Measurements from ENCODE around the gene HIF1AN.
"Not testable (repeated sequence)": the region's sequence is repeated elsewhere in the genome, so short reads cannot be mapped to it uniquely, and the experiment has no call there.

HIF1AN gene

DNA sequence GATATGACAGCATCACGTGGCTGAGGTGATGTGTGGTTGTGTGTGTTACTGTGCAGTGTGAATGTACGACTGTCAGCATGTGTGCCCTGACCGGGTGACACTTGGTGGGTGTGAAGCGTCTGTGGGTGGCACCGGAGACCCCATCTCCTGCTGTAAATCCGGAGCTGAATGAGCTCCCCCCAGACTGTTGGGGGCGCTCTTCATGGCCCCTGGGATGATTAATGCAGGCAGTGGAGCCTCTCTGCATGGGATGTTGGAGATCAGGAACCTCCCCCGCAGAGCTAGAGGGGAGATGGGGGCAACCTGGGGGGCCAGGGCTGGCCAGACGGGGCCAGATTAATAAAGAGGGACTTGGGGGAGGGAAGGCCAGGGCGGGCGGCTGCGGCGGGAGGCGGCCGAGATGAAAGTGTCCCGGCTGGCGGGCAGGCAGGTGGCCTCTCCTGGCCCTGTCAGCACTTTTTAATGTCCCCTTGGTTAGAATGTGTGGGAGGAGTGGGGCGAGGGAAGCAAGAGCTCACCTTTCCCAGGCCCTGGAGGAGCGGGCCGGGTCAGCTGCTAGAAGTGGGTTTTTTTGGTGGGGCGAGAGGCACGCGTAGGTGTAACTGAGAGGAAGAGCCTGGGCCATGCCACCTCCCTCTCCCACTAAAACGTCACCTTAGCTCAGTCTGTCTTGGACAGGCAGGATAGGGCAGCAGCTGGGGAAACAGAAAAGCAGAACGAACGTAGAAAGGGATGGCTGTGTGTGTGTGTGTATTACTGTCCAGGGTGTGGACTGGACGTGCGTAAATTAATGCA lies 34.1 kb downstream of the HIF1AN start:
- DNase-seq (ENCODE audit: low read depth) = no peak
- TF ChIP-seq, protein P1, sequence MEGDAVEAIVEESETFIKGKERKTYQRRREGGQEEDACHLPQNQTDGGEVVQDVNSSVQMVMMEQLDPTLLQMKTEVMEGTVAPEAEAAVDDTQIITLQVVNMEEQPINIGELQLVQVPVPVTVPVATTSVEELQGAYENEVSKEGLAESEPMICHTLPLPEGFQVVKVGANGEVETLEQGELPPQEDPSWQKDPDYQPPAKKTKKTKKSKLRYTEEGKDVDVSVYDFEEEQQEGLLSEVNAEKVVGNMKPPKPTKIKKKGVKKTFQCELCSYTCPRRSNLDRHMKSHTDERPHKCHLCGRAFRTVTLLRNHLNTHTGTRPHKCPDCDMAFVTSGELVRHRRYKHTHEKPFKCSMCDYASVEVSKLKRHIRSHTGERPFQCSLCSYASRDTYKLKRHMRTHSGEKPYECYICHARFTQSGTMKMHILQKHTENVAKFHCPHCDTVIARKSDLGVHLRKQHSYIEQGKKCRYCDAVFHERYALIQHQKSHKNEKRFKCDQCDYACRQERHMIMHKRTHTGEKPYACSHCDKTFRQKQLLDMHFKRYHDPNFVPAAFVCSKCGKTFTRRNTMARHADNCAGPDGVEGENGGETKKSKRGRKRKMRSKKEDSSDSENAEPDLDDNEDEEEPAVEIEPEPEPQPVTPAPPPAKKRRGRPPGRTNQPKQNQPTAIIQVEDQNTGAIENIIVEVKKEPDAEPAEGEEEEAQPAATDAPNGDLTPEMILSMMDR (conservative IDR thresholded peaks at IDR 0.05; ENCODE audit: low read depth, low read length) = peak; percentile 4
- no peak overlapping the region for H3K4me3 ChIP-seq (ENCODE audit: low read depth, low read length)

DNA sequence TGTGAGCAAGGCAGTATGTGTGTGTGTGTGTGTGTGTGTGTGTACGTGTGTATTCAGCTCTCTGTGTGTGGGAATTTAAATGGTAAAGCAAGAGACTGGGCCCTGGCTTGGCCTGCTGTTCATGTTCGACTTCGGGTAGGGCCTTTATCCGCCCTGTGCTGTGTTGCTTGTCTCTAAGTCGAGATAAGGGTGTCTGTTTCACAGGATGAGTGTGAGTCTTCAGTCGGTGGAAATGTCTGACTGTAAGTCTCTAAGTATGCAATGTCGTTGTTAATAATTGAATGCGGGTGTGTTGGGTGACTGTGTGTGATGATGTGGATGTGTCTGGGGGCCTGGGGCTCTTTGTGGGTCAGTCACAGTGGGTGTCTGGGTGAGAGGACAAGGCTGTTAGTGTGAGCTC lies 34.8 kb downstream of the HIF1AN start:
- DNase-seq (ENCODE audit: low read depth) = no peak
- no peak overlapping the region for H3K4me3 ChIP-seq (ENCODE audit: low read depth, low read length)
- TF ChIP-seq, protein P1 (conservative IDR thresholded peaks at IDR 0.05; ENCODE audit: low read depth, low read length) = no peak

DNA sequence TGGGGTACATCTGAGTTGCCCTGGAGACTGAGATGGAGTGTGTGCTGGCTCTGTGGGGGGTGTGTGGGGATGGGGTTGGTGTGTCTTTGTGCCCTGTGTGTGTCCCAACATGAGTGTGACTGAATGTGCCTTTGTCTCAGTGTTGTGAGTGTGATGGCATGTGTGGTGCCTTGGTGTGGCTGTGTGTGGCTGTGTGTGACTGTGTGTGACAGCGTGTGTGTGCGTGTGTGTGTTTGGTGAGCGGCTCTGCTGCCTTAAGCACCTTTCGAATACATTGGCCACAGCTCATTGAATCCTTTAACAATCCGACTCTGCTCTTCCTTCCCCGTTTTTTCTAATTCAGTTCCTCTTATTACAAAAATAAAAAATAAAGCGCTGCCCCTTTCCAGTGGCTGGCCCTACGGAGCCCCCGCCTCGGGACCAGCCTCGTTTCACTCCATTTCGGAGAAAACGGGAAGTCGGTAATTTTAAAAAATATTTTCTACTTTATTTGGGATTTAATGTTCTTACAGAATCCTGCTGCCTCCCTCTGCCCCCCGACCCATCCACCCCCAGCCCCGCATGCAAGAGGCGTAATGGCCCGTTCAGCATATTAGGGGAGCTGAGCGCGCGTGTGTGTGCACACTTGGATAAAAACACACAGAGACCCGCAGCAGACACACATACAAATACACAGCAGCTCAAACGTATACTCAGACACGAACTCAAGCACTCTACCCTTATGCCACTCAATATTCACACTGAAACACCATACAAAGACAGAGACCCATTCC lies 35.5 kb downstream of the HIF1AN start:
- H3K4me3 ChIP-seq (ENCODE audit: low read depth, low read length) = no peak overlapping the region
- no peak for DNase-seq (ENCODE audit: low read depth)
- TF ChIP-seq, protein P1 (conservative IDR thresholded peaks at IDR 0.05; ENCODE audit: low read depth, low read length) = no peak

DNA sequence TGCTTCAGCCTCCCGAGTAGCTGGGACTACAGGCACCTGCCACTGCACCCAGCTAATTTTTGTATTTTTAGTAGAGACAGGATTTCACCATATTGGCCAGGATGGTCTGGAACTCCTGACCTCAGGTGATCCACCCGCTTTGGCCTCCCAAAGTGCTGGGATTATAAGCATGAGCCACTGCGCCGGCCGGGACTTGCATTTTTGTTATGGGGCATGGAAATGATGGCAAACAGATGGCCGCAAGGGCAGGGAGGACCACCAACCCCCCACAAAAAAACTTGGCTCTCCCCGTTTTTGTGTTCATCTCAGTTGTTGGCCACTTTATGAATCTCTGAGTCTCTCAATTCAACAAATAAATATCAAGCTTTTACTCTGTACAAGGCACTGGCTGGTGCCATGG lies 39.4 kb downstream of the HIF1AN start:
- H3K4me3 ChIP-seq (ENCODE audit: low read depth, low read length); DNase-seq (ENCODE audit: low read depth): not testable (repeated sequence)

DNA sequence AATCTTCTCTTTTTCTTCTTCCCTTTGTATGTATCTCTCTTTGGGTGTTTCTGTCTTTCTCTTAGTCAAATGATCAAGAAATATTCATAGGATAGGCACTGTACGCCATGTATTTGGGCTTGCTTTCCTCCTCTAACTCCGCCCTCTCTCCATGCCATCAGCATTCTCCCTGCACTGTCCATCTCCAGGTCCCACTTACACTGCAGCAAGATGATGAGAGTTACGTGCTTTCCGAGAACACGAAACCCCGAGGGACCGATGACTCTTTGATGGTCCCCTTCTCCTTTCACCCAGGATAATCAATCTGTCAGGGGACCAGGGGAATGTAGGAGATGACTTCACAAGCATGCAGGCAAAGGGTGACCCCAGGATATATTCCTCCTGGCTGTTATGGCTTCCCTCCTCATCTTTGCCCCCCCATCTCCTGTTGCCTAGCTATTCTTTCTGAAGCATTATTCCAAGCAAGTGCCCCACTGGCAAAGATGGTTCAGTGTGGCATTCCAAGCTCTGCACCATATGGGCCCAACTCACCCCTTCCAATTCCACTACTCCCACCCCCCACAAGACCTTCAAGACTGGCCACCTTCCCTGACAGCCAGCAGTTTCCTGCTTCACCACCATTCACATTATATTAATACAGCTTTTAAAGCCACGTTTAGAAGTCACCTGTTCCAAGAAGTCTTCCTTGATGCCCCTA lies 40.0 kb downstream of the HIF1AN start:
- TF ChIP-seq, protein P1 (conservative IDR thresholded peaks at IDR 0.05; ENCODE audit: low read depth, low read length) = no peak
- DNase-seq (ENCODE audit: low read depth) = no peak
- H3K4me3 ChIP-seq (ENCODE audit: low read depth, low read length) = no peak overlapping the region

DNA sequence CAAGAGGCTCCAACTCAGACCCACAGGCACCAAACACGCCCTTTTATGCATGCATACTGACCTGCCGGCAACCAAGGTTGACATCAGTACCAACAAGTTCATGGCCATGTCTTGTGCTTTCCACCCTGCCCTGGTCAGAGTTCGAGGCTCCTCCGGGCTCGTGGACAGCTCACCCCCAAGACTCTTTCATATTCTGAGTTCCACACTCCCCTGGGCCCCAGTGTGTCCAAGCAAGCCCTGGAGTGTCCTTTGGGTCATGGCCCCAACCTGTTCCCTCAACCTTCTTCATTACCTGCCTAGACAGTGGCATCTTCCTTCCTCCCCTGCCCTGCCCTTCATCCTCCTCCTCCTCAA lies 40.5 kb downstream of the HIF1AN start:
- no peak overlapping the region for H3K4me3 ChIP-seq (ENCODE audit: low read depth, low read length)
- DNase-seq (ENCODE audit: low read depth) = no peak
- TF ChIP-seq, protein P1 (conservative IDR thresholded peaks at IDR 0.05; ENCODE audit: low read depth, low read length) = no peak
